ENCODE results near the gene ATP13A5. TPM values are rescaled to one million over a fixed set of nuclear protein-coding genes. Genes with fewer than 3 reads are reported as not detected.

ATP13A5 gene
- total and polyA plus RNA-seq, 2 experiments from 2014 or later, result not detected

GRCh38 chr3:193261970-193262369 is 116.6 kb downstream of the ATP13A5 start:
- ATAC-seq, result no peak

More at GRCh38 chr3:193261970-193262369, 116.6 kb downstream of the ATP13A5 start:
- no peak overlapping the region for H3K4me2 ChIP-seq
- no peaks in the 10 kb centered on the region for H3K79me2 ChIP-seq (replicated peaks; ENCODE audit: insufficient read depth)
- no peak overlapping the region for H2AFZ ChIP-seq
- no peaks in the 10 kb centered on the region for H3K36me3 ChIP-seq (ENCODE audit: insufficient read depth)
- H3K4me3 ChIP-seq, result no peak overlapping the region
- no peak for DNase-seq (ENCODE audit: low spot score)
- no peaks in the 10 kb centered on the region for H3K4me1 Mint-ChIP-seq
- no peaks in the 10 kb centered on the region for H3K9me3 Mint-ChIP-seq
- H3F3A ChIP-seq (replicated peaks; ENCODE audit: low read depth), result no peaks in the 10 kb centered on the region
- no peaks in the 10 kb centered on the region for H4K20me1 ChIP-seq (replicated peaks; ENCODE audit: insufficient read depth)
- H3K27me3 Mint-ChIP-seq (ENCODE audit: insufficient read depth, low read depth, poor library complexity), result no peaks in the 10 kb centered on the region
- H3K4me1 ChIP-seq (ENCODE audit: insufficient read depth), result no peaks in the 10 kb centered on the region
- H3K36me3 Mint-ChIP-seq (ENCODE audit: low read depth), result no peaks in the 10 kb centered on the region
- no peak overlapping the region for H3K27ac ChIP-seq (ENCODE audit: low read depth)
- H3K9me2 ChIP-seq (ENCODE audit: insufficient read depth), result no peaks in the 10 kb centered on the region
- H3K27ac Mint-ChIP-seq, result no peak overlapping the region
- H3K4me3 Mint-ChIP-seq, result no peak overlapping the region
- TF ChIP-seq ZNF462 (CRISPR knock-in tag; IDR thresholded peaks at IDR 0.05), result no peak
- no peak for TF ChIP-seq ZNF114 (CRISPR knock-in tag; IDR thresholded peaks at IDR 0.05)
- no peaks in the 10 kb centered on the region for H3K27me3 ChIP-seq (ENCODE audit: insufficient read depth)
